ENCODE results near the gene PCDHGA11. TPM values are rescaled to one million over a fixed set of nuclear protein-coding genes. Genes with fewer than 3 reads are reported as not detected.

PCDHGA11 gene
- total and polyA plus RNA-seq, 8 donors: 2.5 to 4.1 (median 3.4) TPM

- no peak overlapping the region for H3K4me3 ChIP-seq
- intact Hi-C loops (cut with DNase I): no loop called here
- H3K4me1 ChIP-seq: no peaks in the 10 kb centered on the region
- peaks cover 5 to 64% of the 10 kb centered on the region in 2 donors for H3K9me3 ChIP-seq
- no peaks in the 10 kb centered on the region for H3K27me3 ChIP-seq
- no peak overlapping the region for H3K27ac ChIP-seq
- no peaks in the 10 kb centered on the region for H3K36me3 ChIP-seq
- DNase-seq (no peak), ATAC-seq (no peak)
- TF ChIP-seq CTCF (IDR thresholded peaks at IDR 0.05): no peak
Measured at GRCh38 chr5:141439411-141440141, 18.7 kb downstream of the PCDHGA11 start.

GRCh38 chr5:141440341-141440740 is 19.5 kb downstream of the PCDHGA11 start:
- Histone ChIP-seq H3K36me3 (no peaks in the 10 kb centered on the region), H3K9me3 (peaks cover 5 to 61% of the 10 kb centered on the region in 2 donors), H3K4me3 (no peak overlapping the region), H3K27ac (no peak overlapping the region), H3K4me1 (no peaks in the 10 kb centered on the region), H3K27me3 (no peaks in the 10 kb centered on the region)
- no peak for ATAC-seq
- TF ChIP-seq CTCF (IDR thresholded peaks at IDR 0.05): no peak
- no peak for DNase-seq
- intact Hi-C loops (cut with DNase I): no loop called here

- Histone ChIP-seq H3K4me3 (no peak overlapping the region), H3K4me1 (no peaks in the 10 kb centered on the region), H3K27ac (no peak overlapping the region), H3K9me3 (peaks cover 5 to 48% of the 10 kb centered on the region in 2 donors), H3K27me3 (no peaks in the 10 kb centered on the region), H3K36me3 (no peaks in the 10 kb centered on the region)
- DNase-seq (no peak), ATAC-seq (no peak)
- intact Hi-C loops (cut with DNase I): no loop called here
- TF ChIP-seq CTCF (IDR thresholded peaks at IDR 0.05): no peak
Measured at GRCh38 chr5:141441571-141442170, 20.8 kb downstream of the PCDHGA11 start.

- intact Hi-C loops (cut with DNase I): no loop called here
- H3K27ac ChIP-seq: no peak overlapping the region
- no peak for DNase-seq
- no peak overlapping the region for H3K4me3 ChIP-seq
- TF ChIP-seq CTCF (IDR thresholded peaks at IDR 0.05): no peak
- H3K36me3 ChIP-seq: no peaks in the 10 kb centered on the region
- H3K4me1 ChIP-seq: no peaks in the 10 kb centered on the region
- no peak for ATAC-seq
- H3K27me3 ChIP-seq: no peaks in the 10 kb centered on the region
- H3K9me3 ChIP-seq: no peaks in the 10 kb centered on the region
Measured at GRCh38 chr5:141465351-141465750, 44.5 kb downstream of the PCDHGA11 start.

Other genes starting within 250 kb of the PCDHGA11 start
Only the 30 nearest of the 37 such genes appear.
- gene PCDHB12, start 212.3 kb upstream of the PCDHGA11 start, total RNA-seq: 1 to 10 TPM; 2.3 to 2.6 TPM
- gene PCDHB12, start 212.3 kb upstream of the PCDHGA11 start, polyA plus RNA-seq (ENCODE audit: insufficient read length in 6 of 6): 1 to 10 TPM; 4.6 to 7.6 (median 6.2) TPM
- gene PCDHB13, start 207.1 kb upstream of the PCDHGA11 start, total RNA-seq: 1 to 10 TPM; 1.8 to 2.1 TPM
- gene PCDHB13, start 207.1 kb upstream of the PCDHGA11 start, polyA plus RNA-seq (ENCODE audit: insufficient read length in 6 of 6): 1 to 10 TPM; 5.0 to 6.9 (median 5.9) TPM
- gene PCDHB14, start 197.7 kb upstream of the PCDHGA11 start, total RNA-seq: 1 to 10 TPM; 2.6 to 3.0 TPM
- gene PCDHB14, start 197.7 kb upstream of the PCDHGA11 start, polyA plus RNA-seq (ENCODE audit: insufficient read length in 6 of 6): 10 to 100 TPM in 3 of 6 donors, 1 to 10 TPM in 3; 8.4 to 11.1 (median 10.1) TPM
- gene PCDHB15, start 175.7 kb upstream of the PCDHGA11 start, total RNA-seq: 1 to 10 TPM; 2.8 to 5.0 TPM
- 10 to 100 TPM in 3 of 6 donors, 1 to 10 TPM in 3; 8.7 to 14.4 (median 11.1) TPM for gene PCDHB15, start 175.7 kb upstream of the PCDHGA11 start, polyA plus RNA-seq (ENCODE audit: insufficient read length in 6 of 6)
- under 1 TPM in 1 of 2 donors, not detected in 1; 0.76 TPM for gene SLC25A2, start 117.0 kb upstream of the PCDHGA11 start, total RNA-seq
- gene SLC25A2, start 117.0 kb upstream of the PCDHGA11 start, polyA plus RNA-seq (ENCODE audit: insufficient read length in 6 of 6): under 1 TPM in 4 of 6 donors, not detected in 2; 0.14 to 0.34 (median 0.21) TPM
- 10 to 100 TPM; 53.2 to 53.5 TPM for gene TAF7, start 100.3 kb upstream of the PCDHGA11 start, total RNA-seq
- 100 to 1,000 TPM; 123 to 142 (median 134) TPM for gene TAF7, start 100.3 kb upstream of the PCDHGA11 start, polyA plus RNA-seq (ENCODE audit: insufficient read length in 6 of 6)
- under 1 TPM; 0.38 to 0.42 TPM for gene PCDHGA1, start 90.5 kb upstream of the PCDHGA11 start, total RNA-seq
- 1 to 10 TPM in 1 of 6 donors, under 1 TPM in 5; 0.39 to 1.1 (median 0.81) TPM for gene PCDHGA1, start 90.5 kb upstream of the PCDHGA11 start, polyA plus RNA-seq (ENCODE audit: insufficient read length in 6 of 6)
- 1 to 10 TPM; 2.0 to 3.6 TPM for gene PCDHGA2, start 82.3 kb upstream of the PCDHGA11 start, total RNA-seq
- 1 to 10 TPM; 4.6 to 7.1 (median 5.7) TPM for gene PCDHGA2, start 82.3 kb upstream of the PCDHGA11 start, polyA plus RNA-seq (ENCODE audit: insufficient read length in 6 of 6)
- 1 to 10 TPM; 1.4 to 1.8 TPM for gene PCDHGA3, start 77.2 kb upstream of the PCDHGA11 start, total RNA-seq
- 1 to 10 TPM; 1.6 to 4.4 (median 3.4) TPM for gene PCDHGA3, start 77.2 kb upstream of the PCDHGA11 start, polyA plus RNA-seq (ENCODE audit: insufficient read length in 6 of 6)
- 1 to 10 TPM; 1.7 to 2.1 TPM for gene PCDHGB1, start 71.0 kb upstream of the PCDHGA11 start, total RNA-seq
- 1 to 10 TPM; 1.4 to 2.3 (median 1.7) TPM for gene PCDHGB1, start 71.0 kb upstream of the PCDHGA11 start, polyA plus RNA-seq (ENCODE audit: insufficient read length in 6 of 6)
- 1 to 10 TPM; 2.2 to 2.6 TPM for gene PCDHGA4, start 66.0 kb upstream of the PCDHGA11 start, total RNA-seq
- gene PCDHGA4, start 66.0 kb upstream of the PCDHGA11 start, polyA plus RNA-seq (ENCODE audit: insufficient read length in 6 of 6): 1 to 10 TPM; 2.1 to 3.4 (median 2.9) TPM
- 1 to 10 TPM; 2.3 to 2.6 TPM for gene PCDHGB2, start 61.1 kb upstream of the PCDHGA11 start, total RNA-seq
- gene PCDHGB2, start 61.1 kb upstream of the PCDHGA11 start, polyA plus RNA-seq (ENCODE audit: insufficient read length in 6 of 6): 1 to 10 TPM; 4.4 to 5.4 (median 4.7) TPM
- 1 to 10 TPM; 1.3 to 2.0 TPM for gene PCDHGA5, start 56.9 kb upstream of the PCDHGA11 start, total RNA-seq
- gene PCDHGA5, start 56.9 kb upstream of the PCDHGA11 start, polyA plus RNA-seq (ENCODE audit: insufficient read length in 6 of 6): 1 to 10 TPM; 3.2 to 5.0 (median 4.1) TPM
- gene PCDHGB3, start 50.8 kb upstream of the PCDHGA11 start, total RNA-seq: 1 to 10 TPM; 1.5 to 2.4 TPM
- gene PCDHGB3, start 50.8 kb upstream of the PCDHGA11 start, polyA plus RNA-seq (ENCODE audit: insufficient read length in 6 of 6): 1 to 10 TPM; 2.6 to 3.4 (median 2.7) TPM
- 1 to 10 TPM; 2.9 TPM for gene PCDHGA6, start 47.2 kb upstream of the PCDHGA11 start, total RNA-seq
- 1 to 10 TPM; 4.8 to 6.5 (median 5.8) TPM for gene PCDHGA6, start 47.2 kb upstream of the PCDHGA11 start, polyA plus RNA-seq (ENCODE audit: insufficient read length in 6 of 6)
- 1 to 10 TPM; 1.7 TPM for gene PCDHGA7, start 38.3 kb upstream of the PCDHGA11 start, total RNA-seq
- gene PCDHGA7, start 38.3 kb upstream of the PCDHGA11 start, polyA plus RNA-seq (ENCODE audit: insufficient read length in 6 of 6): 1 to 10 TPM; 1.8 to 2.2 (median 2.0) TPM
- gene PCDHGB4, start 33.4 kb upstream of the PCDHGA11 start, total RNA-seq: 1 to 10 TPM; 3.2 to 3.4 TPM
- gene PCDHGB4, start 33.4 kb upstream of the PCDHGA11 start, polyA plus RNA-seq (ENCODE audit: insufficient read length in 6 of 6): 1 to 10 TPM; 3.7 to 5.9 (median 4.3) TPM
- 1 to 10 TPM in 1 of 2 donors, under 1 TPM in 1; 0.76 to 1.1 TPM for gene PCDHGA8, start 28.4 kb upstream of the PCDHGA11 start, total RNA-seq
- under 1 TPM; 0.38 to 0.99 (median 0.77) TPM for gene PCDHGA8, start 28.4 kb upstream of the PCDHGA11 start, polyA plus RNA-seq (ENCODE audit: insufficient read length in 6 of 6)
- gene PCDHGB5, start 23.1 kb upstream of the PCDHGA11 start, total RNA-seq: 1 to 10 TPM; 8.8 to 9.1 TPM
- gene PCDHGB5, start 23.1 kb upstream of the PCDHGA11 start, polyA plus RNA-seq (ENCODE audit: insufficient read length in 6 of 6): 10 to 100 TPM in 1 of 6 donors, 1 to 10 TPM in 5; 7.6 to 10.1 (median 8.4) TPM
- 1 to 10 TPM; 4.0 to 4.6 TPM for gene PCDHGA9, start 18.3 kb upstream of the PCDHGA11 start, total RNA-seq
- 1 to 10 TPM; 5.1 to 7.2 (median 6.4) TPM for gene PCDHGA9, start 18.3 kb upstream of the PCDHGA11 start, polyA plus RNA-seq (ENCODE audit: insufficient read length in 6 of 6)
- gene PCDHGB6, start 13.0 kb upstream of the PCDHGA11 start, total RNA-seq: 1 to 10 TPM; 4.3 to 5.9 TPM
- gene PCDHGB6, start 13.0 kb upstream of the PCDHGA11 start, polyA plus RNA-seq (ENCODE audit: insufficient read length in 6 of 6): 1 to 10 TPM; 7.6 to 9.4 (median 8.4) TPM
- 1 to 10 TPM; 3.9 to 5.2 TPM for gene PCDHGA10, start 8.1 kb upstream of the PCDHGA11 start, total RNA-seq
- 1 to 10 TPM; 3.9 to 5.5 (median 4.7) TPM for gene PCDHGA10, start 8.1 kb upstream of the PCDHGA11 start, polyA plus RNA-seq (ENCODE audit: insufficient read length in 6 of 6)
- gene PCDHGB7, start 3.4 kb upstream of the PCDHGA11 start, total RNA-seq: 10 to 100 TPM; 10.8 to 12.9 TPM
- gene PCDHGB7, start 3.4 kb upstream of the PCDHGA11 start, polyA plus RNA-seq (ENCODE audit: insufficient read length in 6 of 6): 10 to 100 TPM; 13.4 to 18.1 (median 16.2) TPM
- 1 to 10 TPM; 5.7 to 6.0 TPM for gene PCDHGA12, start 9.5 kb downstream of the PCDHGA11 start, total RNA-seq
- 1 to 10 TPM; 2.0 to 4.5 (median 3.0) TPM for gene PCDHGA12, start 9.5 kb downstream of the PCDHGA11 start, polyA plus RNA-seq (ENCODE audit: insufficient read length in 6 of 6)
- gene PCDHGC3, start 54.9 kb downstream of the PCDHGA11 start, total RNA-seq: 100 to 1,000 TPM in 1 of 2 donors, 10 to 100 TPM in 1; 65.4 to 101 TPM
- 100 to 1,000 TPM; 110 to 152 (median 129) TPM for gene PCDHGC3, start 54.9 kb downstream of the PCDHGA11 start, polyA plus RNA-seq (ENCODE audit: insufficient read length in 6 of 6)
- 1 to 10 TPM in 1 of 2 donors, under 1 TPM in 1; 0.79 to 2.5 TPM for gene PCDHGC4, start 64.0 kb downstream of the PCDHGA11 start, total RNA-seq
- gene PCDHGC4, start 64.0 kb downstream of the PCDHGA11 start, polyA plus RNA-seq (ENCODE audit: insufficient read length in 6 of 6): 1 to 10 TPM; 1.8 to 3.3 (median 2.3) TPM
- gene PCDHGC5, start 68.0 kb downstream of the PCDHGA11 start, total RNA-seq: 1 to 10 TPM; 1.4 to 1.9 TPM
- 1 to 10 TPM; 1.1 to 1.4 (median 1.3) TPM for gene PCDHGC5, start 68.0 kb downstream of the PCDHGA11 start, polyA plus RNA-seq (ENCODE audit: insufficient read length in 6 of 6)
- gene DIAPH1, start 197.9 kb downstream of the PCDHGA11 start, total RNA-seq: 100 to 1,000 TPM; 122 to 137 TPM
- gene DIAPH1, start 197.9 kb downstream of the PCDHGA11 start, polyA plus RNA-seq (ENCODE audit: insufficient read length in 6 of 6): 10 to 100 TPM; 48.1 to 64.6 (median 57.0) TPM
- gene HDAC3, start 215.8 kb downstream of the PCDHGA11 start, total RNA-seq: 10 to 100 TPM; 41.2 to 50.0 TPM
- 100 to 1,000 TPM; 104 to 120 (median 114) TPM for gene HDAC3, start 215.8 kb downstream of the PCDHGA11 start, polyA plus RNA-seq (ENCODE audit: insufficient read length in 6 of 6)
- 1 to 10 TPM; 2.6 to 6.3 TPM for gene RELL2, start 215.9 kb downstream of the PCDHGA11 start, total RNA-seq
- 1 to 10 TPM in 1 of 6 donors, under 1 TPM in 5; 0.27 to 1.0 (median 0.47) TPM for gene RELL2, start 215.9 kb downstream of the PCDHGA11 start, polyA plus RNA-seq (ENCODE audit: insufficient read length in 6 of 6)